ENCODE measurements around the gene FNBP1L.
"Not testable (repeated sequence)": the region's sequence is repeated elsewhere in the genome, so short reads cannot be mapped to it uniquely, and the experiment has no call there.

FNBP1L gene

GRCh38 chr1:93443454-93443853, 4.5 kb upstream of the FNBP1L start:
- no peak for DNase-seq (ENCODE audit: low read depth, low spot score)

GRCh38 chr1:93446837-93447451, 974 bp upstream of the FNBP1L start:
- no peak for DNase-seq (ENCODE audit: low read depth, low spot score)

- DNase-seq (ENCODE audit: low read depth, low spot score), result no peak
Observed at GRCh38 chr1:93448292-93448982, 519 bp downstream of the FNBP1L start.

- DNase-seq (ENCODE audit: low read depth, low spot score), result no peak
Observed at GRCh38 chr1:93448983-93449804, 1.3 kb downstream of the FNBP1L start.

- no peak for DNase-seq (ENCODE audit: low read depth, low spot score)
Observed at GRCh38 chr1:93450321-93450720, 2.4 kb downstream of the FNBP1L start.

GRCh38 chr1:93453911-93454310, 6.0 kb downstream of the FNBP1L start:
- no peak for DNase-seq (ENCODE audit: low read depth, low spot score)

GRCh38 chr1:93459126-93459525, 11.2 kb downstream of the FNBP1L start:
- DNase-seq (ENCODE audit: low read depth, low spot score), result no peak

GRCh38 chr1:93461236-93461635, 13.3 kb downstream of the FNBP1L start:
- no peak for DNase-seq (ENCODE audit: low read depth, low spot score)

GRCh38 chr1:93463960-93464359, 16.0 kb downstream of the FNBP1L start:
- no peak for DNase-seq (ENCODE audit: low read depth, low spot score)

GRCh38 chr1:93465371-93466082, 17.6 kb downstream of the FNBP1L start:
- DNase-seq (ENCODE audit: low read depth, low spot score), result not testable (repeated sequence)

GRCh38 chr1:93467606-93468005, 19.7 kb downstream of the FNBP1L start:
- DNase-seq (ENCODE audit: low read depth, low spot score), result no peak

GRCh38 chr1:93468662-93469061, 20.7 kb downstream of the FNBP1L start:
- DNase-seq (ENCODE audit: low read depth, low spot score), result no peak

- DNase-seq (ENCODE audit: low read depth, low spot score), result not testable (repeated sequence)
Observed at GRCh38 chr1:93469223-93469622, 21.3 kb downstream of the FNBP1L start.

- no peak for DNase-seq (ENCODE audit: low read depth, low spot score)
Observed at GRCh38 chr1:93471284-93471683, 23.4 kb downstream of the FNBP1L start.

- DNase-seq (ENCODE audit: low read depth, low spot score), result no peak
Observed at GRCh38 chr1:93471911-93472310, 24.0 kb downstream of the FNBP1L start.

GRCh38 chr1:93474321-93474720, 26.4 kb downstream of the FNBP1L start:
- no peak for DNase-seq (ENCODE audit: low read depth, low spot score)

- no peak for DNase-seq (ENCODE audit: low read depth, low spot score)
Observed at GRCh38 chr1:93475681-93476080, 27.8 kb downstream of the FNBP1L start.

- not testable (repeated sequence) for DNase-seq (ENCODE audit: low read depth, low spot score)
Observed at GRCh38 chr1:93479133-93479745, 31.3 kb downstream of the FNBP1L start.

- not testable (repeated sequence) for DNase-seq (ENCODE audit: low read depth, low spot score)
Observed at GRCh38 chr1:93481899-93482298, 34.0 kb downstream of the FNBP1L start.

- DNase-seq (ENCODE audit: low read depth, low spot score), result no peak
Observed at GRCh38 chr1:93483200-93483599, 35.3 kb downstream of the FNBP1L start.

GRCh38 chr1:93483606-93484005, 35.7 kb downstream of the FNBP1L start:
- DNase-seq (ENCODE audit: low read depth, low spot score), result no peak
